Gastrocnemius medialis (tissue), 4 donors: ENCODE measurements around the gene GALNT17.

ENCODE experiments used
- POLR2A ChIP-seq, 2 donors: fragments of 450-650 bp; IDR thresholded peaks; one replicate each; pipeline ENCODE4 v1.6.1; 2017; ENCODE audit warnings: antibody characterized with exemption in 2 of 2, mild to moderate bottlenecking in 2 of 2, moderate library complexity in 2 of 2
- TF ChIP-seq, protein P1 (sequence below), 5 experiments: fragments of 450-650 bp in 3 of 5; fragments of 200-600 bp in 2 of 5; sonication (generic) in 2 of 5; IDR thresholded peaks in 4 of 5; conservative IDR thresholded peaks in 1 of 5; 1 replicate in 4 of 5; 2 replicates in 1 of 5; pipeline ENCODE4 v1.5.1; 2016 to 2019; ENCODE audit warnings: antibody characterized with exemption in 5 of 5, mild to moderate bottlenecking in 3 of 5, moderate library complexity in 3 of 5

DNA sequence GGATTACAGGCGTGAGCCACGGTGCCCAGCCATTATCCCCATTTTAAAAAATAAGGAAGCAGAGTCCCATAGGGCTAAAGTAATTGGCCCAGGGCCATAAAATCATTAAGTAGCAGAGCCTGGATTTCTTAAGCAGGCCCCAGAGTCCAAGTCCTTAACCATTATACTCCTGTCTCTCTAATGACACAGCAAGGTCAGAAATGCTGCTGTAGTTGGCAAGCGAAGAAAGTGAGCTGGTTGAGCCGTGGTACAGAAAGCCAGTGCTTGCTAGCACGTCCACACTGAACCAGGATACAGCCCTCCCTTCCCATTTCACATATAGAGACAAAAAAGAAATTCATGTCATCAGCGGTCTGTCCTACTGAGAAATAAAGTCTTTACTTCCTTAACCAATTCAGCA lies 562.7 kb downstream of the GALNT17 start:
- TF ChIP-seq POLR2A (IDR thresholded peaks at IDR 0.05): no peak
- TF ChIP-seq, protein P1, sequence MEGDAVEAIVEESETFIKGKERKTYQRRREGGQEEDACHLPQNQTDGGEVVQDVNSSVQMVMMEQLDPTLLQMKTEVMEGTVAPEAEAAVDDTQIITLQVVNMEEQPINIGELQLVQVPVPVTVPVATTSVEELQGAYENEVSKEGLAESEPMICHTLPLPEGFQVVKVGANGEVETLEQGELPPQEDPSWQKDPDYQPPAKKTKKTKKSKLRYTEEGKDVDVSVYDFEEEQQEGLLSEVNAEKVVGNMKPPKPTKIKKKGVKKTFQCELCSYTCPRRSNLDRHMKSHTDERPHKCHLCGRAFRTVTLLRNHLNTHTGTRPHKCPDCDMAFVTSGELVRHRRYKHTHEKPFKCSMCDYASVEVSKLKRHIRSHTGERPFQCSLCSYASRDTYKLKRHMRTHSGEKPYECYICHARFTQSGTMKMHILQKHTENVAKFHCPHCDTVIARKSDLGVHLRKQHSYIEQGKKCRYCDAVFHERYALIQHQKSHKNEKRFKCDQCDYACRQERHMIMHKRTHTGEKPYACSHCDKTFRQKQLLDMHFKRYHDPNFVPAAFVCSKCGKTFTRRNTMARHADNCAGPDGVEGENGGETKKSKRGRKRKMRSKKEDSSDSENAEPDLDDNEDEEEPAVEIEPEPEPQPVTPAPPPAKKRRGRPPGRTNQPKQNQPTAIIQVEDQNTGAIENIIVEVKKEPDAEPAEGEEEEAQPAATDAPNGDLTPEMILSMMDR (IDR thresholded peaks at IDR 0.05 in 4 of 5, conservative IDR thresholded peaks at IDR 0.05 in 1 of 5): no peak
